Nephron (organoid): ENCODE results near the gene SIM1.

Experiments used
- H3K27ac Mint-ChIP-seq, 3 experiments: 2 replicates each; pipeline ENCODE4 v1.8.0; 2020; ENCODE audit warnings: mixed read lengths in 3 of 3, mild to moderate bottlenecking in 2 of 3, moderate library complexity in 1 of 3
- H3K27me3 Mint-ChIP-seq: 2 replicates; pipeline ENCODE4 v1.8.0; 2021; ENCODE audit warnings: low read depth, mild to moderate bottlenecking, moderate library complexity, mixed read lengths
- H3K36me3 Mint-ChIP-seq: 2 replicates; pipeline ENCODE4 v1.8.0; 2020; ENCODE audit warnings: low read depth, mixed read lengths
- H3K4me1 Mint-ChIP-seq: 2 replicates; pipeline ENCODE4 v1.8.0; 2020; ENCODE audit warnings: mixed read lengths
- H3K4me3 Mint-ChIP-seq, 3 experiments: 2 replicates each; pipeline ENCODE4 v1.8.0; 2020; ENCODE audit warnings: mild to moderate bottlenecking in 3 of 3, mixed read lengths in 3 of 3, moderate library complexity in 2 of 3
- H3K9me3 Mint-ChIP-seq: 2 replicates; pipeline ENCODE4 v1.8.0; 2020; ENCODE audit warnings: mixed read lengths
- CTCF ChIP-seq, 3 experiments: fragments of 200-600 bp; sonication (generic); IDR thresholded peaks; one replicate each; pipeline ENCODE4 v1.5.0; 2021; ENCODE audit warnings: antibody characterized with exemption in 3 of 3; ENCODE audit not compliant: unreplicated experiment in 3 of 3

The SIM1 gene

DNA sequence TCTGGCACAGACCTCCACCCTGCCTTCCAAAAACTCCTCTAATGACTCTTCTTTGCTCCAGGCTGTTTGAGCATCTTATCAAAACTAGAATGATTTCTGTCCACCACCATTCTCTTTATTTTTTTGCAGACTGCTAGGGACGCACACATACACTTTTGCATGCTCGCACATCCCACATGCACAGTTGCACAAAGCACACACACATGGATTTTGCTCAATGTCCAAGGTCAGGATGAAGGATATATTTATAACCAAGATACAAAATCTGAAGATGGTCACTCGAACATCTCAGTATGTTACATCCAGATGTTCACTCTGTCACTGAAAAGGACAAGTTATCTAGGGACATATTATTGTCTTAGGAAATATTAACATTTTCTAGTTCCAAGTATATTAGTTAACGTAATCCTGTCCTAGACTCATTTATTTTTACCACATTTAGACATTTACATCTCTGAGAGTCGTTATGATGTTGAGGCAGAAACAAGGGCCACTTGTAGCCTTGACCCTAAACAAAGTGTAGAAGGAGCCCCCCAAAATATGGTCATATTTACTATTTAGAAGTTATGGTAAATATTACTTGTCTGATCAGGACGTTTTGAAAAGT, 3.4 kb upstream of the SIM1 start:
- H3K4me3 Mint-ChIP-seq, result peak overlapping the region; percentile 15 to 50 (median 30)
- no peak for TF ChIP-seq CTCF (IDR thresholded peaks at IDR 0.05; ENCODE audit: unreplicated experiment in 3 of 3)
- peaks cover 6% of the 10 kb centered on the region for H3K36me3 Mint-ChIP-seq
- no peaks in the 10 kb centered on the region for H3K9me3 Mint-ChIP-seq
- H3K4me1 Mint-ChIP-seq, result peaks cover 19% of the 10 kb centered on the region
- no peaks in the 10 kb centered on the region for H3K27me3 Mint-ChIP-seq
- peak overlapping the region in 2 of 3 experiments; percentile 9 to 86 for H3K27ac Mint-ChIP-seq

DNA sequence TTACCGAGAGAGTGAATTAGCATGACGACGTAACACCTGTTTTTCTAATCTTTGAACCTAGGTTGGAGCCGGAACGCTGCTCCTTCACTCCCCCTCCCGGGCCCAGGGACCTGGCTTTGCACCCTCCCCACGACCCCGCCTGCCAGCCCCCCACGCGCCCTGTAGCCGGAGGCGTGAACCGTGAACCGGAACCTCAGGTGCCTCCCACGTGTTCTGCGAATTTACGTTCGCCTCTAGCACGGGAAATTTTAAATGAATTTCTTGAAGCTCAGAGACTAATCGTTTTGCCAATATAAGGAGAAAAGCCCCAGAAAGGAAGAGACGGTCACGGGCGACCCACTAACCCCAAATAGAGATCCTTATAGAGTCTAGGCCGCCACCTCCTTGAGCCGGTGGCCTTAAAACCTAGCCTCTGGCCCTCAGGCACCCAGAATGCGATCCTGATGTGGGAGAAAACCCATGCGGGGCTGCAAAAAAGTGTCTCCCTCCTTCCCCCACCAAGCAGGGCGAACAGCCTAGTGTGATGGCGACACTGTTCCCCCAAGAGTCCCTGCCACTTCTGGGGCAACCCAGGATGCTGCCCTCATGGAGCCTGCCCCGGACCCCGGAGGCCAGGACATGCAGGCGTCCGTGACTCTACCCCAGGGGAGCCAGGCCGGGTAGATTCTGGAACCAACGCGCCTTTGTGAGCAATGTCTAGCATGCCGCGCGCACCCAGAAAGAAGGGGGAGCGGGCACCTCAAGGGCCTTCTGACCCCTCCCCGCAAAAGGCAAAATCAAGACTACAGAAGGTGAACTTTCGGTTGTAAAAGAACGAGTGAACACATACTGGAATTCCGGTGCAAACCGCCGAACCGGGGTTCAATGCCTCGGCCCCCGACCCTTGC, 2.7 kb upstream of the SIM1 start:
- H3K4me1 Mint-ChIP-seq, result peaks cover 19% of the 10 kb centered on the region
- H3K27ac Mint-ChIP-seq, result peak overlapping the region; percentile 9 to 86 (median 33)
- TF ChIP-seq CTCF (IDR thresholded peaks at IDR 0.05; ENCODE audit: unreplicated experiment in 3 of 3), result no peak
- H3K36me3 Mint-ChIP-seq, result peaks cover 13% of the 10 kb centered on the region
- no peaks in the 10 kb centered on the region for H3K27me3 Mint-ChIP-seq
- no peaks in the 10 kb centered on the region for H3K9me3 Mint-ChIP-seq
- H3K4me3 Mint-ChIP-seq, result peak overlapping the region; percentile 46 to 94 (median 50)

- Mint-ChIP-seq H3K27ac (peak overlapping the region; percentile 26 to 86 (median 33)), H3K9me3 (no peaks in the 10 kb centered on the region)
Observed at GRCh38 chr6:100466410-100467128, 1.8 kb upstream of the SIM1 start.

GRCh38 chr6:100465701-100466409, 1.1 kb upstream of the SIM1 start:
- Mint-ChIP-seq H3K27me3 (no peaks in the 10 kb centered on the region), H3K36me3 (peaks cover 20% of the 10 kb centered on the region), H3K9me3 (no peaks in the 10 kb centered on the region), H3K27ac (peak overlapping the region; percentile 56 to 86 (median 73)), H3K4me3 (peak overlapping the region; percentile 90 to 94 (median 91)), H3K4me1 (peaks cover 19% of the 10 kb centered on the region)
- TF ChIP-seq CTCF (IDR thresholded peaks at IDR 0.05; ENCODE audit: unreplicated experiment in 3 of 3), result no peak

More at GRCh38 chr6:100466410-100467128, 1.8 kb upstream of the SIM1 start:
- Mint-ChIP-seq H3K36me3 (peaks cover 18% of the 10 kb centered on the region), H3K4me3 (peak overlapping the region; percentile 46 to 94 (median 50)), H3K4me1 (peaks cover 19% of the 10 kb centered on the region), H3K27me3 (no peaks in the 10 kb centered on the region)
- no peak for TF ChIP-seq CTCF (IDR thresholded peaks at IDR 0.05; ENCODE audit: unreplicated experiment in 3 of 3)

DNA sequence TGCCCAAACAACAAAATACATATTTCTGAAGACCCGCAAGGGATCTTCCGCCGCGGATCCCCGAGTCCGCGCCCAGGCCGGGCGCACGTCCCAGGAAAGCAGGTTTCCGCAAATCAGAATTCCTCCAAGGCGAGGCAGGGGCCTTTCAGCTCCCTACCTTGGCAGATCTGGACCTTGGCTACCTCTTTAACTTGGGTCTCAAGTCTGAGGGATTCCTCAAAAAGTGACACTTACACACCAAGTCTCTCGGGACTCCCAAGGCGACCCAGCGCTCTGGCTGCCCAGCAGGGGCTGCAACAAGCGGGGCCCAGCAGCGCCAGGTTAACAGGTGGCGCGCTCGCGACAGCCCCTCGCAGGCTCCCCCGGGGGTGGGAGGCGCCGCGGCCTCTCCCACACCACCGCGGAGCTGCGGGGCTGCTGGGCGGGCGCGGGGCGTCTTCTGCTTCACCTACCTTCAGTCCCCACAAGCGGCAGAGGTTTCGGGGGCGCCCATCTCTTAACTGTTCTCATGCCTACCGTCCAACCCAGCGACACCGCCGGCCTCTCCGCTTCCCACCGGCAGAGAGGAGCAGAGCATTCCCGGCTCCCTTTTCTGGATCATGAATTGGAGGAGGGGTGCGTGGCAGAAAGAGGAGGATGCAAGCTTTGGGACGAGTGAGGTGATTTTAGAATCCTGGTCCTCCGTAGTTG, 414 bp downstream of the SIM1 start:
- no peaks in the 10 kb centered on the region for H3K27me3 Mint-ChIP-seq
- H3K9me3 Mint-ChIP-seq, result no peaks in the 10 kb centered on the region
- no peak for TF ChIP-seq CTCF (IDR thresholded peaks at IDR 0.05; ENCODE audit: unreplicated experiment in 3 of 3)
- H3K36me3 Mint-ChIP-seq, result peaks cover 20% of the 10 kb centered on the region
- H3K4me1 Mint-ChIP-seq, result peaks cover 19% of the 10 kb centered on the region
- H3K27ac Mint-ChIP-seq, result peak overlapping the region; percentile 73 to 97 (median 92)
- peak overlapping the region; percentile 91 to 94 (median 92) for H3K4me3 Mint-ChIP-seq
